GM21526 (cell line): ENCODE measurements around the gene EIF3K.
A peak's percentile ranks its signal among the peaks of the same experiment; 100 is the strongest.
"Not testable (repeated sequence)": the region's sequence is repeated elsewhere in the genome, so short reads cannot be mapped to it uniquely, and the experiment has no call there.

ENCODE experiments used
- ATAC-seq: cut with Tn5 transposase; IDR thresholded peaks from one replicate; pipeline ENCODE4 v1.9.1; 2021; ENCODE audit warnings: moderate library complexity; ENCODE audit not compliant: unreplicated experiment, low FRiP score

The EIF3K gene

DNA sequence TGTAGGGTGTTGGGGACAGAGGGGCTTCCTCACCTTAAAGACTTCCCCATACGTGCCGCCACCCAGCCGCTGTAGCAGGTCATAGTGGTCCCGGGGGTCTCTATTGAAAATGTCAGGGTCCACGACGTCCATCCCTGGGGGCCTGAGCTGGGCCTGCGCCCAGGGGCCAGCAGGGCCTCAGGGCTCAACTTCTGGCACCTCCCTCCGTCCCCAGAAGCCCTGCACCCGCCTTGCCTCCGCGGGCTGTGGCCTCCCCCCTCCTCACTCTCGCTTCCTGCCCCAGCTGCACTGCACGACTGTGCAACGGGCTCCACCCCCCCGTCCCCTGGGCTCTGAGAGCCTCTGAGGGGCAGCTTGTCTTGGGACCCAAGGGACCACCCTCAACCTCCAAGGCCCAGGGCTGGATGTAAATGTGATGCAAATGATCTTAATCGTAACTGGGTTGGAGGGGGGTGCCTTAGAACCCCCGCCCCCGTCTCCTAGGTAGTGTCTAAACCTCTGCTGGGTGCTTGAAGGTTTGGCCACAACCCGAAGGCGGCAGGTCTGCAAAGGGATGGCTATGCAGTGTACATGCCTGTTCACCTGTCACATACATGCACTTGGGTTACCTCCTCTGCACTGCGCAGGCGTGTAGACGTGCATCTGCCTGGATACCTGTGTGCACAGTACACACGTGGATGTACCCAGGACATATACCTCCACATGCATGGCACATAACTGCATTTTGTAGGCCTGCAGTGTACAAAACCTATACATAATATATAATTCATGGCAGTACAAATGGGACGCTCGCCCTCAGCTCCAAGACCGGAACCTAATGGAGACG is 1.0 kb upstream of the EIF3K start, which contains the start of gene MAP4K1:
Gene MAP4K1 (minus strand): TSS at position 190 of the 826 bp plus-strand sequence. CDS start 58 bp downstream, at position 132.
- ATAC-seq: peak; percentile 43

DNA sequence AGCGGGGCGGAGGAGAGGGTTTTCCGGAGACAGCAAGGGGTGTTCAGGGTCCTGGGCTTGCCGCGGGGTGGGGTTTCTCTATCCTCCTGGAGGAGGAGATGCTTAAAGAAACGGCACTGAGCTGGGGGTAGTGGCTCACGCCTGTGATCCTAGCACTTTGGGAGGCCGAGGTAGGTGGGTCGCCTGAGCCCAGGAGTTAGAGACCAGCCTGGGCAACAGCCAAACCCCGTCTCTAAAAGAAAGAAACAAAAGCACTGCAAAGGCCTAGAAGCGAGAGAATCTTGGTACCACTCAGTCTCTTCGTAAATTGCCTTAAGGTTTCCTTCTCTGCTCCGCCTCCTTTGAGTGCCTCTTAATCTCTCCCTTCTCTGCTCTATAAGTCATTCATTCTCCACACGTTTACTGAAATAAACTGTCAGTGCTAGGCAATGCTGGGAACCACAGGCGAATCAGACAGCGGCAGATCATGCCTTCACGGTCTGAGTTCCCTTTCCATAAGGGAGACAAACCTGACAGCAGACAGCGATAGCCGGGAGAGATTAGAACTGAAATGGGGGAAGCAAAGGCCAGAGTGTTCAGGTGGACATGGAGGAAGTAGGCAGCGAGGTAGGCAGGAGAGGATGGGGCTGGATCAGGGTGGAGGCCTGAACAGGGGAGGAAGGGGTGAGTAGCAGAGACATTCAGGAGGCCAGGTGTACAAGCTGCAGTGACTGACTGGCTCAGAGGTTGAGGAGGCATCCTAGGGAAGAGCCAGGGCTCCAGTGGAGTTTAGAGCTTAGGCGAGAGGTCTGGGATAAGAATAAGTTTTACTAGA is 580 bp downstream of the EIF3K start:
- no peak for ATAC-seq

DNA sequence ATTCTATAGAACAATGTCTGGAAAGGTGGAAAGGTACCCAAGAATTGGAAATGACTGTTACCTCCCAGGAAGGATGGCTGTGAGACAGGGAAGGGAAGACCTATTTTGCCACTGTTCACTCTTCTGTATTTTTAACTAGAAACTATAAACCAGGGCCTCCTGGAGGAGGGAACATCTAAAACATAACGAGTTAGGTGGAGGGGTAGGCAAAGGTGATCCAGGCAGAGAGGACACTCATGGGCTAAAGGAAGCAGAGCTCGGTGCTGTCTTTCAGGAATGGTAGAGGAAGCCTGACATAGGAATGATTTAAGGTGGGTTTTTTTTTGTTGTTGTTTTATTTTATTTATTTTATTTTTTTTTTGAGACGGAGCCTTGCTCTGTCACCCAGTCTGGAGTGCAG is 5.8 kb downstream of the EIF3K start:
- ATAC-seq: no peak

DNA sequence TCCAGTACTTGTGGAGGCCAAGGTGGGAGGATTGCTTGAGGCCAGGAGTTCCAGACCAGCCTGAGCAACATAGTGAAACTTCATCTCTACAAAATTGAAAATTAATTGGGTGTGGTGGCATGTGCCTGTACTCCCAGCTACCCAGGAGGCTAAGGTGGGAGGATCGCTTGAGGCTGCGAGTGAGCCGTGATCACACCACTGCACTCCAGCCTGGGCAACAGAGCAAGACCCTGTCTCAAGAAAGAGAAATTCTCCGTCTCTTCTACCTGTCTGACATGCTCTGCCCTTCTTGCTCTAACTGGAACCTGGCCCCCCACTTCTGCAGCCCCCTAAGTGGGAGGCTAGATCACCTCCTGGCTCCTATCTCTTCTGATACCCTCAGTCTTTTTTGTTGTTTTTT is 7.4 kb downstream of the EIF3K start:
- no peak for ATAC-seq

DNA sequence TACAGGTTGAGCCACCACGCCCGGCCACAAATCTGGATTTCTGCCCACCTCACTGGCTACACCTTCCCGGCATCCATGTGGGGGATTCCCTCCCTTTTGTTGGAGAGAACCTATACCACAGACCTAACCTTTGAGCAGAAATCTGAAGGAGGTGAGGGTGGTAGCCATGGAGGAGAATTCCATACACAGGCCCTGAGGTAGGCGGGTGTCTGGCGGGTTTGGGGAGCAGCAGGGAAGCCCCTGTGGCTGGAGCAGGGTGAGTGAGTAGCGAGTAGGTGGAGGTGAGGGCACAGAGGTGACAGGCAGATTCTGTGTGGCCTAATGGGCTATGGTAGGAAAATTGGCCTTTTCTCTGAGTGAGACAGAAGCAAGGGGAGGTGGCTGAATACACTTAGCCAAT is 10.6 kb downstream of the EIF3K start:
- ATAC-seq: no peak

DNA sequence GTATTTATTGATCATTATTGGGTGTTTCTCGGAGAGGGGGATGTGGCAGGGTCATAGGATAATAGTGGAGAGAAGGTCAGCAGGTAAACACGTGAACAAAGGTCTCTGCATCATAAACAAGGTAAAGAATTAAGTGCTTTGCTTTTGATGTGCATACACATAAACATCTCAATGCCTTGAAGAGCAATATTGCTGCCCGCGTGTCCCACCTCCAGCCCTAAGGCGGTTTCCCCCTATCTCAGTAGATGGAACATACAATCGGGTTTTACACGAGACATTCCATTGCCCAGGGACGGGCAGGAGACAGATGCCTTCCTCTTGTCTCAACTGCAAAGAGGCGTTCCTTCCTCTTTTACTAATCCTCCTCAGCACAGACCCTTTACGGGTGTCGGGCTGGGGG is 12.3 kb downstream of the EIF3K start:
- ATAC-seq: not testable (repeated sequence)

DNA sequence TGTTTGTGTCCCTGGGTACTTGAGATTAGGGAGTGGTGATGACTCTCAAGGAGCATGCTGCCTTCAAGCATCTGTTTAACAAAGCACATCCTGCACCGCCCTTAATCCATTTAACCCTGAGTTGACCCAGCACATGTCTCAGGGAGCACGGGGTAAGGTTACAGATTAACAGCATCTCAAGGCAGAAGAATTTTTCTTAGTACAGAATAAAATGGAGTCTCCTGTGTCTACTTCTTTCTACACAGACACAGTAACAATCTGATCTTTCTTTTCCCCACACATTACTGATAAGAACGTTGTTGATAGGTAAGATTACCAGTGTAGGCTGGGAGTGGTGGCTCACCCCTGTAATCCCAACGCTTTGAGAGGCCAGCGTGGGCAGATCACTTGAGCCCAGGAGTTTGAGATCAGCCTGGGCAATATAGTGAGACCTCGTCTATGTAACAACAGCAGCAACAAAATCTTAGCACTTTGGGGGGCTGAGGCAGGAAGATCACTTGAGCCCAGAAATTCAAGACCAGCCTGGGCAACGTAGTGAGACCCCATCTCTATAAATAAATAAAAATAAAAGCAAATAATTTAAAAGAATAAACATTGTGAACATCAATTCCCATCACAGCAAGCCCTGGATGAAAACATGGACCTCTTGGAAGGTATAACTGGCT is 13.0 kb downstream of the EIF3K start:
- not testable (repeated sequence) for ATAC-seq

DNA sequence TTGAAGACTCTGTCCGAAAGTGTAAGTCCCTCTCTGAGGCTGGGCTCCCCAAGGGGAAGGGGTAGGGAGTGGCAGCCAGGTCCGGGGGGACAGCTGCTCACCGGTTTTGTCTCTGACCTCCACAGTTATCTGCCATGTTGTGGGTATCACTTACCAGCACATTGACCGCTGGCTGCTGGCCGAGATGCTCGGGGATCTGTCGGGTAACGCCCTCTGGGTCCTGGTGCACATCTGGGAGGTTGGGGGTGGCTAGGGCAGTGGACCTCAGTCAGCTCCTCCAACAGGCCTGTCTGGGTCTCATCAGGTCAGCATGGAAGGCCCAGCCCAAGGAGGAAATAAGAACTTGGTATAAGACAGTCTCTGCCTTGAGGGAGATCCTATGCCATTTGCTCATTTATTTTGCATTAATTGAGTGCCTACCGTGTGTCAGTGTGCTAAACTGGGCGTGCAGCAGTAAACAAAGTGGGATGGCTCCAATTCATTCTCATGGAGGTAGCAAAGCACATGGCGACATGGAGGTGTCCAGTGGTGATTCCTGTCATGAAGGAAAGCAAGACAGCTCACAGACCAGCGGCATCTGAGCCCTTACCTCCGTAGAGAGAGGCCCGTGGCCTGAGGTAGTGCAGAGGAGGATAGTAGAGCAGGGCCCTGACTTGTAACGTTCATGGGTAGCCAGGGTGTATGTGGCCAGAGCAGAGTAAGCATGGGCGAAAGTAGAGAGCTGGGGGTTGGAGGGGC is 13.7 kb downstream of the EIF3K start:
- ATAC-seq: no peak

DNA sequence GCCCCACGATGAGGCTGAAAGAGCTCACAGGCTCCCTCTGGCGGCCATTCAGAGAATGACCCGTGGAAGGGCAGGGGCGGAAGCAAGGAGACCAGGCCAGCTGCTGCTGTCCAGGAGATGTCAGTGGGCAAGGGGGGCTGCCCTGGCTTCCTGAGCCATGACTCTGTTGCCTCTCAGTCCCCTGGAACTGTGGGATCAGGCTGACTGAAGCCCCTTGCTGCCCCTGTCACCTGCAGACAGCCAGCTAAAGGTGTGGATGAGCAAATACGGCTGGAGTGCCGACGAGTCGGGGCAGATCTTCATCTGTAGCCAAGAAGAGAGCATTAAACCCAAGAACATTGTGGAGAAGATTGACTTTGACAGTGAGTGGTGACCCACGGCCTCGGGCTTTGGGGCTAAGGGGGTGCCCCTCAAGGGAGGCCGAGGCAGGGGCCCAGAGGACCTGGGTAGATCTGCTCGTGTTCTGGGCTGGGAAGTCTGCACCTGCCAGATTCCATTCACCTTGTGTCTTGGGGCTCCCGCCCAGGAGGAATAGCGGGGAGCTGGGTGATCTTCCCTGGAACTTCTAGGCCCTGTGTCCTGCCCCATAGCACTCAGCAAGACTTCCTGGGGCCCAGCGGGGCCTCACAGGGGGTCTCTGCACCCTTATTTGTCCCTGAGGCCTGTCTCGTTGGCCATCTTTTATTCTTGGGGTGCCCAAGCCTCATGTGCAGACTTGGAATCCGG is 15.9 kb downstream of the EIF3K start:
- no peak for ATAC-seq

DNA sequence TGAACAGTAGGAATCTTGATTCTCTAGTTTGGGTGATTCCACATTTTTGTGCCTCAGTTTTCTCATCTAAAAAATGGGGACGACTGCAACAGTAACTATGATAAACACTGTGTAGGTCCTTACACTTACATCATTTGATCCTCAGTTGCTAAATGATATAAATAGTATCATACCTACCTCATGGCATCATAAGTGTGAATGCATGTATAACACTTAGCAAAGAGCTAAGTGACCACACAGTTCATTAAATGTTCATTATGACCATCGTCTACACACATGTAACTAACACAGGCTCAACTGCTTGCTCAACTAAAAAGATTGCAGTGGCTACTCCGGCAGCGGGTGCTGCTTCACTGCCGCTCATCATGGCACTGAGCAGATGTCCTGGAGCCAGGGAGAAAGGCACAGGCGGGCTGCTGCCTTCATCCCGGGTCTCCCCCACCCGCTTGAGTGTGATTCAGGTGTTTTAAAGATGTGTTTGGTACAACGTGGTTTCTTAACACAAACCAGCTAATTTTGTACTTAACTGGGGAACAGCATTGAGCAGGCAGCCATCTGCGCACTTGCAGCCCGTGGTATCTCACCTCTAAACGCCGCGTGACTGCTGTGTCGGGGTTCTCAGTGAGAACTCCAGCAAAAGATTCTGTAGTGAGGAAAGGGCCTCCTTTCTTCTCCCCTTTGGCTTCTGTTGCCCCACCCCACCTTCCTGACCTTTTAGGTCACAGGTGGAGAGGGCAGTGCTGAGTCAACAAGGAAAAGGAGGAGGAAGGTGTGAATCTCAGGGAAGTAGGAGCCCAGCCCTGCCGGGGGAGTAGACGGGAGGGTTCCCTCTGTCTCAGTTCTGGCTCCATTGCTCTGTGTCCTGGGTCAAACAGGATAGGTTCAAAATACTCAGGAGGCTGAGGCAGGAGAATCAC is 16.8 kb downstream of the EIF3K start:
- no peak for ATAC-seq

DNA sequence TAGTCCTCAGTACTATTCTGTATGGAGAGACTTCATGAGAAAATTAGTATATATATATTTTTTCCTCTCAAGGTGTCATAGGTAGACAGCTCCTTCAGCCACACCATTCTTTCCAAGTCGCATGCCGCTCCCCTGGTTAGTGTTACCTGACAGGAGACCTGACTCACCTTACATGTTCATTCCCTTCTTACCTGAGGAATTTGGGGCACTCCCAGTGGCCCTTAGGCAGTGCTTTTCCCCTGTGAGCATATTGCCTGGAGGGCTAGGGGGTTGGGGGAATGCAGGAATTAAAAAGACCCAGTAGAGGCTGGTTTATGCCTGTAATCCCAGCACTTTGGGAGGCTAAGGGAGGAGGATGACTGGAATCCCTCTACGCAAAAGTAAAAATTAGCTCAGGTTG is 19.5 kb downstream of the EIF3K start:
- ATAC-seq: no peak

DNA sequence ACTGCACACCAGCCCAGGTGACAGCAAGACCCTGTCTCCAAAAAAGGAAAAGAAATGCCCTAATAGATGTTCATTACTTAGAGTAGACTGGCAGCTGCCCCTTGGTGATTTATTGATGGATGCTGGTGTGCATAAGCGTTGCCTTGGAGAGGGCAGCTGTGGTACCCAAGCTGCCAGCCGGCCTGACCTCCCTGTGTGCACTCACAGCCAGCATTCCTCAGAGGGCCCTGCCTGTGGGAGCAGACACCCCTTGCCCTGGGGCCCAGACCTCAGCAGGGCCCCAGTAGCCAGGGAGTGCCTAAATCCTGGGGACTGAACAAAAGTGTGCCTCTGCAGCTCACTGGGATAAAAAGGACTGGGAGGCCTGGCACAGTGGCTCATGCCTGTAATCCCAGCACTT is 20.7 kb downstream of the EIF3K start:
- ATAC-seq: no peak

DNA sequence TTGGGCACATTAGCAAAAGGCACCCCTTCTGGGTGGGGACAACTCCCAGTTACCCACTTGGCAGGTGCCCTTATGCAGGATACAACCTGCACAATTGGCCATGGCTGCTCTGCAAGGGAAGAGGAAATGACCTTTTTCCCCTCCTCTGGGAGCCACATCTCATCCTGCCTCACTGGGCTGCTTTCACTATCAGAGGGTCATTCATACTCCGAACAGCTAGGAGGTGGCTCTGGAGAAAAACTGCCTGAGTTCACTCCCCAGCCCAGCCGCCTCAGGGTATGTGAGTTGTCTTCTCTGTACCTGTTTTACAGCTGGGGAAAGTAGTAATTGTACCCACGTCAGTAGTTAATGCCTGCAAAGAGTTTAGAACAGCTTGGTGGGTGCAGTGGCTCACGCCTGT is 21.4 kb downstream of the EIF3K start:
- ATAC-seq: no peak

DNA sequence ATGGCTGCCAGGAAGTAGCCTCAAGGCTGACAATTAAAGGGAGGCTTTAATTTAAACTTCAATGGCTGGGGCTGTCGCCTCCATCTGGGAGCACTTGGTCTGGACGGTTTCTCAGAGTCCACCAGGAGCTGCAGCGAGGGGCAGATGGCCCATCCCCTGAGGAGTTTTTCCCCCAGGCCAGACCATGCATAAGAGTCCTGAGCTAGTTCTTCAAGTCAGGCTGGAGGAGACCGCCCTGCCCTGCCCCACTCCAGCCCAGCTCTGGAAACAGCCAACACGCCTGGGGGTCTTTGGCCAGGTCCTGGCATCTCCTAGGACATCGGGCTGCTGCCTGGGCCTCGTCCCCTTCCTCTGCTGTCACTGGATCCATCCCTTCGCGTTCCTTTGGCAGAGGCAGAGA is 23.2 kb downstream of the EIF3K start:
- no peak for ATAC-seq

DNA sequence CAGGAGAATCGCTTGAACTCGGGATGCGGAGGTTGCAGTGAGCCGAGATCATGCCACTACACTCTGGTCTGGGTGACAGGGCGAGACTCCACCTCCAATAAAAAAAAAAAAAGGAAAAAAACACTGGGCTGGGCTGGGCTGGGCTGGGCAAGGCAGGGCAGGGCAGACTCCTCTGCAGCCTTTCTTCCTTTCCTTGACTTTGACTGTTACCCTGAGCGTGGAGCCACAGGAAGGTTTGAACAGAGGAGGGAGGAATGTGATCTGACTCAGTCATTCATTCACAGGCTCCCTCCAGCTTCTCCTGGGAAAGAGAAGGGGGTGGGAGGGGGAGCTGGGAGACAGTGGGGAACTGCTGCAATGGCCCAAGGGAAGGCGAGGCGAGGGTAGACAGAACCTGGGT is 25.7 kb downstream of the EIF3K start:
- no peak for ATAC-seq

DNA sequence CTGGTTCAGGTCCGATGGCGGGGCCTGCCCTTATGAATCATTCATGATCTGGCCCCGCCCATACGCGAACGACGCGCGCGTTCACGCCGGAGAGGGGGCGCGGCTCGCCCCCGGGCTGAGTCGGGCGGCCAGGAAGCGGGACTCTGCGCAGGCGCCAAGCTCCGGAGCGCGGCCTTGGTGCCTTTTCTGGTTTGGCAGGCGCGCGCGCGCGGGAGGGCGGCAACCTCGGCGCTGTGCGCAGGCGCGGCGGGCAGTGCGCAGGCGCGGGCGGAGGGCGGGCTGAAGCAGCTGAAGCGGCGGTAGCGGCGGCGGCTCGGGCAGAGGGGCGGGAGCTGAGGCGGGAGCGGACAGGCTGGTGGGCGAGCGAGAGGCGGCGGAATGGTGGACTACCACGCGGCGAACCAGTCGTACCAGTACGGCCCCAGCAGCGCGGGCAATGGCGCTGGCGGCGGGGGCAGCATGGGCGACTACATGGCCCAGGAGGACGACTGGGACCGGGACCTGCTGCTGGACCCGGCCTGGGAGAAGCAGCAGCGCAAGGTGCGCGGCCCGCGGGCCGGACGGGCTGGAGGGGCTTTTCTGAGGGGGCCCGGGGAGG is 28.5 kb downstream of the EIF3K start, which contains the start of gene ACTN4:
Gene ACTN4 (plus strand): TSS at position 282 of the 598 bp plus-strand sequence. CDS start 97 bp downstream, at position 379.
- peak; percentile 73 for ATAC-seq

DNA sequence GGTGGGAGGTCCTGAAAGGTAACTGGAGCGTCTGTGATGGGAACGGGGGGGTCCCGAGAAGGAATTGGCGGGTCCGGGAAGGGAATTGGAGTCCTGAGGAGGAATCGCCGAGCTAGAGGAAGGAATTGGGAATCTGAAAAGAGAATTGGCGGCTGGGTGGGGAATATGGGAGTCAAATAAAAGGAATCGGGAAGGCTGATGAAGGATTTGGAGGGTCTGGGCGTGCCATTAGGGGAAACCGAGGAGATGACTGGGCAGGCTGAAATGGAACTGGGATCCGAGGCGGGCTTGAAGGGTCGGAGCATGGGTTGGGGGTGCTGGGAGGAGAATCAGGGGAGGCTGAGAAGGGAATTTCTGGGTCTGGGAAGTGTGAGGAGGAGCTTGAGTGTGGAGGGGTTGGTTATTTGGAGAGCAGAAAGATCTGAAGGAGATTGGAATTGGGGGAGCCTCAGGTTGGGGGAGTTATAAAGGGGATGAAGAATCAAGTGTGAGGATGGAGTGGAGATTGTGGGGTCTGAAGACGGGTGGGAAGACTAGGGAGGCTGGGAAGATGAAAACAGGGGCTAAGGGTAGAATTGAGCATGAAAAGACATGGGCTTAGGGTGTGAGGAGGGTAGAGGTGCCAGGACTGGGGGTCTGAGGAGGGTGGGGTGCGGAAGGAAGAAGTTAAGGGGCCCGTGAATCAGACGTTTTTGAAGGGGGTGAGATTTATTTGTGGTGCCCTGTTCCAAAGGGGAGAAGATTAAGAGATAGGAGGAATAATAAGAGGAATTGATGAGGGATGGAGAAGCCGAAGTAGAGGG is 29.2 kb downstream of the EIF3K start:
- no peak for ATAC-seq
